GM18511 (cell line): ENCODE data around the gene FOXA3.

Experiments
- ATAC-seq: cut with Tn5 transposase; IDR thresholded peaks from one replicate; pipeline ENCODE4 v1.9.1; 2021; ENCODE audit warnings: mild to moderate bottlenecking, moderate library complexity; ENCODE audit not compliant: unreplicated experiment

FOXA3 gene

GRCh38 chr19:45863840-45864628, at the start of gene FOXA3:
FOXA3 (plus strand) TSS chr19:45864326; CDS start chr19:45864457, 131 bp downstream.
- ATAC-seq = no peak

DNA sequence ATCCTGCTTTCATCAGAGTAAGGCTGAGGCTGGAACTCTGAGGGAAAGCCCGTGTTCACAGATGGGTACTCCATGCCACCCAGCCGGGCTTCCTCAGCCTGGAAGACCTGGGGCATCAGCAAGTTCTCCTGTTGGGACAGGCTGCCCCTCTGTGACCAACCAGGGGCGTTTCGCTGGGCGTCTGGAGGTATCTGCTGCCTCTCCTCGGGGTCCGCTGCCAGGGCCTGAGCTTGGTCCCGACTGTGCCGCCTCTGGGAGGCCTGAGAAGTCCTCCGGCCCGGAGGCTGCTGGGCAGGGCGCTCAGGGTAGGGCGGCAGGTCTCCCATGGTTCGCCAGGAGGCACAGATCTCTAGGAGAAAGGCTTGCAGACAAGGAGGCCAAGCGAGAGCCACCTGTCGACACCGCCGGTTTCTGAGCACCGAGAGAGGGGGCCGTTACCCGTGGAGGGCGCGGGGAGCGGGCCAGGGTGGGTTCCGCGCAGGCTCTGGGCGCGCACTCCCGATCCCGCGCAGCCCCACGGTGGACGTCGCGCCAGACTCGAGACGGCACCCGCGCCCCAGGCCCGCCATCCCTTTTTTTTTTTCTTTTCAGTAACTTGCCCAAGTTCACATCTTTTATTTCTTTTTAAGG, 49.2 kb upstream of the FOXA3 start, which contains the start of gene RSPH6A:
Gene RSPH6A (minus strand): TSS at position 458 of the 630 bp plus-strand sequence. CDS start 132 bp downstream, at position 326.
- ATAC-seq = no peak

DNA sequence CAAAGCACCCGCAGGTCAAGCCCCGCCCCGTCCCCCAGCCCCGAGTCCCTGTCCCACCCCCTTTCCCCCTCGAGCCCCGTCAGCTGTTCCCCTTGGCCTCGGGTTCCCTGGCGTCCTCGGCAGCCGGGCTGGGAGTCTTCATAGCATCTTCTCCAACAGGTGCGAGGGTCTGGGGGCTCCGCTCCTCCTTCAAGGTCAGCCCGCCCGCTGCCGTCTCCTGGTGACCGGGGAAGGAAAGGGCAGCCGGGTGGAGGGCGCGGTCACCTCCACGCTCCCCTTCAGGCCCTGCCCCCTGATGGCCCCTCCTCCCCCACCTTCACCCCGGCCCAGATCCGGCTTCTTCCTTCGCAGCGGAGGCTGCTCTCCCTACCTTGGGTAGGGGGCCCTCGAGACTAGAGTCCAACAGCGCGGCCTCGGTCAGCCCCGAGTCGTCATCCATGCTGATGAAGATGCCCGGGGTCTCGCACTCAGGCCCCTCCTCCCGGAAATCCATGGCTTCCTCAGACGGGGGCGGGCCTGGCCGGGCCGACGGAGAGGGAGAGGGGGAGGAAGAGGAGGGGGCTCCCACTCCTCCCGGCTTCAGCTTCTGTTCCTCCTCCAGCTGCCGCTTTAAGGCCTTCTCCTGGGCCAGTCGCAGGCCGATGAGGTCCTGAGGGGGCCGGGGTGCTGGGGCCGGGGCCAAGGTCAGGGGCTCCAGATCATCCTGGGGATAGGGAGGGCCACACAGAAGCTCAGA, 48.5 kb upstream of the FOXA3 start:
- no peak for ATAC-seq

GRCh38 chr19:45816236-45817009, 47.7 kb upstream of the FOXA3 start:
- no peak for ATAC-seq

DNA sequence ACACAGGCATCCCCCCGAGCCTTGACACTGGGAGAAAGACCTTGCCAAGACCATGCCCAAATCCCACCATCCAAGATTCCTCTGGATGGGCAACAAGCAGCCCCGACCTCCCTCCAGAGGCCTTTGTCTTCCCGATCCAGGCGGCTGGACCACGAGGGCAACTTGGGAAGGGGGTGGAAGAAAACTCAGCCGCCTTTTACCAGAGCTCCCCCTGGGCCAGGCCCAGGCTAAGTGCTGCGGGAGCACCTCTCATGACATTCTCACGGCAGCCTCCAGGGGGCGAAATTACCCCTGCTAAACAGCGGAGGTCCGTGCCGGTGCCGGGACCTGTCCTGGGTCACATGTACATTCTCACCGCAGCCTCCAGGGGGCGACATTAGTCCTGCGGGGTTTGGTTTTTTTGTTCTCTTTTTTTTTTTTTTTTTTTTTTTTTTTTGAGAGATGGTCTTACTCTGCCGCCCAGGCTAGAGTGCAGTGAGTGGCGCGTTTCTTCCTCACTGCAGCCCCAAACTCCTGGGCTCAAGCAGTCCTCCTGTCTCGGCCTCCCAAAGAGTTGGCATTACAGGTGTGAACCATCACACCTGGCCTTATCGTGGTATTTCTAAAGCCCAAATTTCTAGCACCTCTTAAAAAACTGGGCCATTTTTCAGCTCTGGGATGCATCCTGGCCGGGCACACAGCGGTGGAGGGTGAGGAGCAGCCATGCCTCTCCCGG, 47.0 kb upstream of the FOXA3 start:
- peak; percentile 76 for ATAC-seq

DNA sequence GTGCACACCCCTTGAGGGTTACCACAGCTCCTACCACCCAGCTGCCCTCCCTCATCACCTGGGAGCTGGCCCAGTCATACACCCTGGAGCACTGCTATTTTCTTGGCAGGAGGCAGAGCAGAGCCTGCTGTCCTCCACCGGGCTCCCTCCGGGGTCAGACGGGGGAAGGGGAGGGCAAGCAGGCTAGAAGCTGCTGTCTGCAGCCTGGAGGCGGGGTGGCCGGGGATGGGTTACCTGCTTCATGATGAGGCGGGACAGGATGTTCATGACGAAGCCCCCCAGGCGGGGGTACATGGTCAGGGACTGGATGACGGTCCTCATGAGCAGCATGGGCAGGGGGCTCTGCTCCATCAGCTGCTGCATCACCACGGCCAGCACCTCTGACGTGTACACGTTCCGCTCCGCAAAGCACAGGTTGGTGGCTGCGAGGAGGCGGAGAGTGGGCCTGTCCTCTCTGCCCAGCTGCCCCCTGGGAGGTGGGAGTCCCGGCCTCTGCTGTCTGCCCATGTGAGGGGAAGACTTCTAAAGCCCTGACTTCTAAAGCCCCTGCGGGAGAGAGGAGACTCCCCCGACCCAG, 46.3 kb upstream of the FOXA3 start:
- ATAC-seq = no peak

DNA sequence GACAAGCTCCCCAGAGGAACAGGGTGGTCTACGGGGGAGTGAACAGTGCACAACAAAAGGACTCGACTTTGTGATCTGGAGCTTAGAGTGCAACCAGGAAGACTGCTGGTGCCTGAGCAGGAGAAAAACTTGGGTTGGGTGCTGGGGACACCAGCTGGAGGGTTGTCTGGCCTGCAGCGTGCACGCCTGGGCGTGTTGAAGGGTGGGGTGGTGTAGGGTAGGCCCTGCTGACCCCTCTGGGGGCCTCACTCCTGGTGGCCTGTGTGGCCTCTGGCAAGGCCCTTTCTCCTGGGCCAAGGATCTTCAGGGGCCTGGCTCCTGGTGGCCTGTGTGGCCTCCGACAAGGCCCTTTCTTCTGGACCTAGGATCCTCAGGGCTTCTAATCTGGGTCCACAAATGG, 44.4 kb upstream of the FOXA3 start:
- no peak for ATAC-seq

DNA sequence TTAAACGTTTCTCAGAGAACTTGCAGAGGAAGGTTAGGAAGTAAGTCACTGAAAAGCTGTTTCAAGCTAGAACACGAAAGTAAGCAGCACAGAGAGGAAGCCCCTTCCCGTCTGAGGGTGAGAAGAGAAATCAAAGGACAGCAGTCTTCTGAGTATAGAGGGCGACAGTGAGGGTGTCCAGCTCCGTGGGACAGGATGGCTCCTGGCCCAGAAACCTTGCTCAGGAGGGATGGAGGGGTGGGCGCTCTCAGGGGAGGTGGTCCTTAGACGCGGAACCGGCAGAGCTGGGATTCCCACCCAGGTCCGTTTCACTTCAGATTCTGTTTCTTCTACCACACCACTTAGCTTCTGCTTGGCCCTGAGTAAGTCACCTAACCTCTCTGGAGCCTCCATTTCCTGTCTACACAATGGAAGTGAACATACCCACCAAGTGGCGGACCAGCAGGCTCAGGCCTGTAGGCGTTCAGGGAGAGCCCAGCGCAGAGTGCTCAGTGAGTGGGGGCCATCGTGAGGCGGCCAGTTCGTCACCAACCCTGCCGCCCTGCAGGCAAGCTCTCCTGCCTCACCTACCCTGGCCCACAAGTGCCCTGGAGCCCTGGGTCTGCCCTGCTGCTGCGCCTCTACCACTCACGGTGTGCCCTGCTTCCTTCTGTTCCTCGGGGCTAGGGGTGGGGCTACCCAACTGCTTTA, 43.6 kb upstream of the FOXA3 start:
- no peak for ATAC-seq

DNA sequence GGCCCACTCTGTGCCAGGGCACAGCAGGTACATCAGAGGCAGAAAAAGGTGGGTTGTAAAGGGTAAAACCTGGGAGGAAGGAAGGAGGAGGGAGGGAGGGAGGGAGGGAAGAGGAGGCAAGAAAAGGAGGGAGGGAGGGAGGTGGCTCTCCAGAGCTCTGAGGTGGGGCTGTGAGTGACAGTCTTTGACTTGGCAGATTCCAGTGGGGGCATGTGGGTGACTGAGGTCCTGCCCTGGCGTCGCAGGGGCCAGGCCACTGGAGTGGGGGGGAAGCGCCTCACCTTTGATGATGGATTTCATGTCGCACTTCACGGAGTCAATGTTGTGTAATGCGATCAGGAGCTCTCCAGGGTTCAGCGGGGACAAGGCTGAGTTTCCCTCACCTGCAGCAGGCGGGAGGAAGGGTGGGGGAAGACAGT, 43.0 kb upstream of the FOXA3 start:
- no peak for ATAC-seq

GRCh38 chr19:45821570-45821969, 42.6 kb upstream of the FOXA3 start:
- ATAC-seq = no peak

DNA sequence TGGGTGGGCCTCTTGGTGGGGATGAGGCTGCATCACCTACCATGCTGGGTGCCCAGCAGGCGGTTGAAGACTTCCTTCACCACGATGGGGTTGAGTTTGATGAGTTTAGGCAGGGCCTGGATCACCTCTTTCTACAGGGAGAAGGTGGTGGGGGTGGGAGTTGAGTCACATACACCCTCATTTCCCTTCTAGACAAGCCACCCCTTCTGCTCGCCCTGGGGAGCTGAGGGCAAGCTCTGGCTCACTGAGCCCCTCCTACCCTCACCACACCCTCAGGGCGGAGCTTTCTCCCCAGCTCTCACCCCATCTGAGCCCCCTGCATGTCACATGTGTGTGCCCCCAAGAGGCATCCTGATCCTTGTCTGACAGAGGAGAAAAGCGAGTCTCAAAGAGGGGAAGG, 41.4 kb upstream of the FOXA3 start:
- ATAC-seq = no peak

DNA sequence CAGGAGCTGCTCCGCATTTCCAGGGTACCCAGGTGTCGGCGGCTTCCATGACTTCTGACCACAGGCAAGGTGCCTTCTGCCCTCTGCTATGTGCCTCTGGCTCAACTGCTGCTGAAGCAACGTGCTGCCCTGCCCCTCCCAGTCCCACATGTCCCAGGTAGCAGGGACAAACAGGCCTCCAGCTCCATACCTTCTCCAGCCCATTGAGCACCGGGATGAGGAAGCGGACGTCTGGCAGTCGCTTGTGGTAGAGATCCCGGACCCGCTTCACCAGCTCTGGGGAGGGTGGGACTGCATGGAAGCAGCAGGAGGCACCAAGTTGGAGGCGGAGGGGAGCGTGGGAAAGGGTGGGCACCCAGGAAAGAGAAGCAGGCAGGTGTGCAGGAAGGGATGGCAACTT, 40.9 kb upstream of the FOXA3 start:
- no peak for ATAC-seq

- no peak for ATAC-seq
Observed at GRCh38 chr19:45824041-45824471, 40.1 kb upstream of the FOXA3 start.

DNA sequence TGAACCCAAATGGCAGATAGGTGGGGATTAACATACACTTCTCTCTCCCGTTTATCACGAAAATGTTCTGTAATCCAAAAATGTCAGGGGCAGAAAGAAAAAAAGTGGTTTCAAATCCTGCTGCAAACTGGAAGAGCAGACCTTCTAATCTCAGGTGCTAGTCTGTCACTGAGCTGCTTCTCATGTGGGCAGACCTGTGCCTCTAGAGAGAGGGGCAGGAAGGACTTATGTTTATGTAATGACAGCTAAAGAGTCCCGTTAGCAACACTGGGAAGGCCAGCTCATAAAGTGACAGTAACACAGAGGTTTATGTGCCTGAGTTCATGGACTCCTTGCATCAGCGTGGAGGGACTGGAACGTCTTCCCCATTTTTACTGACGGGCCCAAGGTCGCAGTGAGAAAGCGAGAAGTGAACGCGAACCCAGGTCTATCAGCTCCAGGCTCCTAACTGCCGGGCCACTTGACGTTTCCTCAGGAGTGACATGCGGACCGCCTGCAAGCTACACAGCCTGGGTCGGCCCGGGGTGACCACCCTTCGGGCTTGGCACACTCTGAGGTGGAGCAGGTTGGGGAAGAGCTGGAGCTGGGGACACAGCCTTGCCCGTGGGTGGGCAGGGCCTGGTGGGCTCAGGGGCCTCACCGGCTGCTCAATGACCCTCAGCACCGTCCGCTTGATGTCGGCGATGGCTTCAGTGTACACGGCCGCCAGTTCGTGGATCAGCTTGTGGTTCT, 39.4 kb upstream of the FOXA3 start:
- no peak for ATAC-seq

- no peak for ATAC-seq
Observed at GRCh38 chr19:45825263-45825605, 38.9 kb upstream of the FOXA3 start.

- no peak for ATAC-seq
Observed at GRCh38 chr19:45825917-45826893, 37.9 kb upstream of the FOXA3 start.

GRCh38 chr19:45826934-45827333, 37.2 kb upstream of the FOXA3 start:
- no peak for ATAC-seq
